Mucosa of descending colon (tissue), 3 donors: ENCODE data around the gene MARCO. TPM values are rescaled to one million over a fixed set of nuclear protein-coding genes. Genes with fewer than 3 reads are reported as not detected.
"Not testable (repeated sequence)": the region's sequence is repeated elsewhere in the genome, so short reads cannot be mapped to it uniquely, and the experiment has no call there.

Source experiments
- ATAC-seq: fragments of 200-7000 bp; cut with Tn5 transposase; one replicate; pipeline ENCODE4 v1.9.1; 2020; ENCODE audit warnings: mild to moderate bottlenecking, moderate library complexity
- DNase-seq, 3 donors: peaks; one replicate each; pipeline ENCODE4 v3.0.0-alpha.2; 2020
- H3K36me3 ChIP-seq: fragments of 200-600 bp; one replicate; pipeline ENCODE4 v1.8.0; 2021; ENCODE audit warnings: low read depth, mild to moderate bottlenecking
- H3K4me1 ChIP-seq: fragments of 200-600 bp; one replicate; pipeline ENCODE4 v1.8.0; 2021; ENCODE audit warnings: low read depth, mild to moderate bottlenecking
- H3K4me3 ChIP-seq: fragments of 200-600 bp; one replicate; pipeline ENCODE4 v1.8.0; 2021; ENCODE audit warnings: mild to moderate bottlenecking
- H3K9me3 ChIP-seq: fragments of 200-600 bp; one replicate; pipeline ENCODE4 v1.8.0; 2021; ENCODE audit warnings: mild to moderate bottlenecking
- CTCF ChIP-seq: fragments of 200-600 bp; IDR thresholded peaks from one replicate; pipeline ENCODE4 v1.8.0; 2022; ENCODE audit warnings: antibody characterized with exemption, mild to moderate bottlenecking
- intact Hi-C, 2 donors: fragments of 100-400 bp; cut with DNase I in 1 of 2; cut with micrococcal nuclease in 1 of 2; formaldehyde crosslinking; loops; one replicate each; pipeline versions ENCODE4 v1.11.0 to v1.11.1; 2022; cut with DNase I, micrococcal nuclease
- total RNA-seq, 3 donors: library from RNA; stranded (reverse); fragmentation: NEBNext Ultra II Directional in 2 of 3; extraction: Animal tissue kit (Norgen Biotek cat#: 25700) in 2 of 3; gene quantifications; one replicate each; pipeline versions ENCODE4 v1.2.1 to v1.2.4, GENCODE V29; 2021 to 2023
- donor health status: DM: no; HTN: no; CAD: no; lungs with moderate emphysema.
- donor health status: DM: no; HTN: no; CAD: no.
- donor health status: DM: no; HTN: yes; CAD: no.

Gene MARCO
- total RNA-seq, 3 donors from 2014 or later = 0.69 to 13.3 (median 10.4) TPM

- ATAC-seq = no peak
- no peak for TF ChIP-seq CTCF
- no peaks in the 10 kb centered on the region for H3K36me3 ChIP-seq
- peaks cover 10% of the 10 kb centered on the region for H3K4me1 ChIP-seq
- intact Hi-C loops = no loop called here
- H3K9me3 ChIP-seq = no peaks in the 10 kb centered on the region
- no peak overlapping the region for H3K4me3 ChIP-seq
- no peak for DNase-seq
Measured at GRCh38 chr2:118940486-118941120, 1.4 kb upstream of the MARCO start.

GRCh38 chr2:118943286-118943685 is 1.3 kb downstream of the MARCO start:
- TF ChIP-seq CTCF = no peak
- H3K4me1 ChIP-seq = no peaks in the 10 kb centered on the region
- no peaks in the 10 kb centered on the region for H3K9me3 ChIP-seq
- no peaks in the 10 kb centered on the region for H3K36me3 ChIP-seq
- H3K4me3 ChIP-seq = no peak overlapping the region
- DNase-seq (no peak), ATAC-seq (peak; percentile 19)
- intact Hi-C loops = no loop called here

GRCh38 chr2:118945881-118946280 is 3.9 kb downstream of the MARCO start:
- no peaks in the 10 kb centered on the region for H3K9me3 ChIP-seq
- no peaks in the 10 kb centered on the region for H3K4me1 ChIP-seq
- no peaks in the 10 kb centered on the region for H3K36me3 ChIP-seq
- intact Hi-C loops = no loop called here
- ATAC-seq (no peak), DNase-seq (no peak)
- no peak overlapping the region for H3K4me3 ChIP-seq
- no peak for TF ChIP-seq CTCF

- DNase-seq = peak in 1 of 3 donors; percentile 49
- ATAC-seq, H3K9me3 ChIP-seq, H3K4me3 ChIP-seq, H3K4me1 ChIP-seq, H3K36me3 ChIP-seq, intact Hi-C loops: not testable (repeated sequence)
Measured at GRCh38 chr2:118948266-118948665, 6.3 kb downstream of the MARCO start.

GRCh38 chr2:118954297-118955060 is 12.5 kb downstream of the MARCO start:
- Histone ChIP-seq H3K4me3 (no peak overlapping the region), H3K4me1 (no peaks in the 10 kb centered on the region), H3K9me3 (no peaks in the 10 kb centered on the region), H3K36me3 (no peaks in the 10 kb centered on the region)
- ATAC-seq = peak; percentile 17
- DNase-seq = no peak
- no peak for TF ChIP-seq CTCF
- intact Hi-C loops = no loop called here

- TF ChIP-seq CTCF = no peak
- no peaks in the 10 kb centered on the region for H3K9me3 ChIP-seq
- intact Hi-C loops = no loop called here
- no peaks in the 10 kb centered on the region for H3K4me1 ChIP-seq
- no peaks in the 10 kb centered on the region for H3K36me3 ChIP-seq
- DNase-seq = no peak
- no peak for ATAC-seq
- H3K4me3 ChIP-seq = no peak overlapping the region
Measured at GRCh38 chr2:118965737-118966136, 23.7 kb downstream of the MARCO start.
